ENCODE results near the gene TMTC3.

DNA sequence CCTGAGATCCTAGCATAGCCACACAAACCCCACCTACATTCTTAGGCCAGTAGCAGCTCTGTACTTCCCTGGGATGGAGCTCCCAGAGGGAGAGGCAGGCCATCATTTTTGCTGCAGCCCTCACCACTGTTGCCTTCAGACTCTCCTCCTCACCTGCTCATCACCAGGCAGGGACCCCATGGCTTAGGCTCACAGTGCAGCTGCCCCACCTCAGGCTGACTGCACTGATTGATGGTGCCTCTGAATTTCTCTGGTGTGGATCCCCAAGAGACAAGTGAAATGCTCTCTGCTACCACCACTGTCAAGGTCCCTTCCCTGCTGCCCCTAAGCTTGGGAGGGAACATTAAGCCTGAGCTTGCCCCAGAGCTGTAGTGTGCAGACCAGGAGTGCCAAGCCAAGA lies 76.2 kb downstream of the TMTC3 start:
- TF ChIP-seq POLR2AphosphoS5 (IDR thresholded peaks at IDR 0.05; ENCODE audit: low read depth, low read length): no peak
- TF ChIP-seq POLR2A (IDR thresholded peaks at IDR 0.05; ENCODE audit: low read depth, low read length): no peak
- TF ChIP-seq TAF1 (IDR thresholded peaks at IDR 0.05; ENCODE audit: low read depth, low read length): no peak
- TF ChIP-seq POU2F2 (IDR thresholded peaks at IDR 0.05; ENCODE audit: low read depth, low read length): no peak
- TF ChIP-seq SPI1 (IDR thresholded peaks at IDR 0.05; ENCODE audit: low read depth, low read length): no peak
- no peak for TF ChIP-seq PAX5 (IDR thresholded peaks at IDR 0.05; ENCODE audit: insufficient read depth, low read length, severe bottlenecking)

Data from GM12891 (cell line).